ENCODE measurements around the gene SAA2.

Gene SAA2

DNA sequence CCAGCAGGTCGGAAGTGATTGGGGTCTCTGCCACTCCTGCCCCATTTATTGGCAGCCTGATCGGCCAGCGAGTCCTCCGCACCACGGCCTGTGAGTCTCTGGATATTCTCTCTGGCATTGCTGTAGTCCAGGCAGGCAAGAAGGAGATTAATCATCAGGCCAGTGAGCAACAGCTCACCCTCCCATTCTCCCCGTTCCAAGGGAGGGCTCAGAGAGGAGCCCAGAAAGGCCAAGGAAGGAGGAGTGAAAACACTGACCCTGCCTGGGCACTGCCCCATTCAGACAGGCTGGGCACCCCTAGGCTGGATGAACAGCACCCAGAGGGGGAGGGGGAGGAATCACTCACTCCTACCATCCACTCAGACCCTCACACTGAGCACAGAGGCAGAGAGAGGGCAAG, 3.1 kb downstream of the SAA2 start:
- Histone ChIP-seq H3K9me3 (ENCODE audit: insufficient read depth, low read depth, low read length) (no peaks in the 10 kb centered on the region), H3K4me1 (ENCODE audit: insufficient read depth, low read length, poor library complexity, severe bottlenecking) (no peaks in the 10 kb centered on the region), H4K20me1 (ENCODE audit: insufficient read depth, low read length, poor library complexity, severe bottlenecking) (no peaks in the 10 kb centered on the region), H3K4me2 (ENCODE audit: low read depth, low read length, poor library complexity, severe bottlenecking) (no peak overlapping the region), H3F3A (ENCODE audit: low read depth) (no peaks in the 10 kb centered on the region), H2AFZ (ENCODE audit: low read length) (no peak overlapping the region), H3K27me3 (ENCODE audit: insufficient read depth, low read length, poor library complexity, severe bottlenecking) (no peaks in the 10 kb centered on the region), H3K9me2 (replicated peaks; ENCODE audit: low read depth, low read length) (no peaks in the 10 kb centered on the region), H3K36me3 (ENCODE audit: insufficient read depth, low read length) (no peaks in the 10 kb centered on the region), H3K9ac (ENCODE audit: low read depth, low read length, poor library complexity, severe bottlenecking) (no peak overlapping the region), H3K79me2 (ENCODE audit: insufficient read depth, low read length) (no peaks in the 10 kb centered on the region), H3K4me3 (ENCODE audit: low read length, poor library complexity, severe bottlenecking) (no peak overlapping the region)
- TF ChIP-seq EZH2phosphoT487 (IDR thresholded peaks at IDR 0.05; ENCODE audit: borderline replicate concordance) = no peak
- TF ChIP-seq, protein P1, sequence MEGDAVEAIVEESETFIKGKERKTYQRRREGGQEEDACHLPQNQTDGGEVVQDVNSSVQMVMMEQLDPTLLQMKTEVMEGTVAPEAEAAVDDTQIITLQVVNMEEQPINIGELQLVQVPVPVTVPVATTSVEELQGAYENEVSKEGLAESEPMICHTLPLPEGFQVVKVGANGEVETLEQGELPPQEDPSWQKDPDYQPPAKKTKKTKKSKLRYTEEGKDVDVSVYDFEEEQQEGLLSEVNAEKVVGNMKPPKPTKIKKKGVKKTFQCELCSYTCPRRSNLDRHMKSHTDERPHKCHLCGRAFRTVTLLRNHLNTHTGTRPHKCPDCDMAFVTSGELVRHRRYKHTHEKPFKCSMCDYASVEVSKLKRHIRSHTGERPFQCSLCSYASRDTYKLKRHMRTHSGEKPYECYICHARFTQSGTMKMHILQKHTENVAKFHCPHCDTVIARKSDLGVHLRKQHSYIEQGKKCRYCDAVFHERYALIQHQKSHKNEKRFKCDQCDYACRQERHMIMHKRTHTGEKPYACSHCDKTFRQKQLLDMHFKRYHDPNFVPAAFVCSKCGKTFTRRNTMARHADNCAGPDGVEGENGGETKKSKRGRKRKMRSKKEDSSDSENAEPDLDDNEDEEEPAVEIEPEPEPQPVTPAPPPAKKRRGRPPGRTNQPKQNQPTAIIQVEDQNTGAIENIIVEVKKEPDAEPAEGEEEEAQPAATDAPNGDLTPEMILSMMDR (conservative IDR thresholded peaks at IDR 0.05; ENCODE audit: low read length) = no peak

DNA sequence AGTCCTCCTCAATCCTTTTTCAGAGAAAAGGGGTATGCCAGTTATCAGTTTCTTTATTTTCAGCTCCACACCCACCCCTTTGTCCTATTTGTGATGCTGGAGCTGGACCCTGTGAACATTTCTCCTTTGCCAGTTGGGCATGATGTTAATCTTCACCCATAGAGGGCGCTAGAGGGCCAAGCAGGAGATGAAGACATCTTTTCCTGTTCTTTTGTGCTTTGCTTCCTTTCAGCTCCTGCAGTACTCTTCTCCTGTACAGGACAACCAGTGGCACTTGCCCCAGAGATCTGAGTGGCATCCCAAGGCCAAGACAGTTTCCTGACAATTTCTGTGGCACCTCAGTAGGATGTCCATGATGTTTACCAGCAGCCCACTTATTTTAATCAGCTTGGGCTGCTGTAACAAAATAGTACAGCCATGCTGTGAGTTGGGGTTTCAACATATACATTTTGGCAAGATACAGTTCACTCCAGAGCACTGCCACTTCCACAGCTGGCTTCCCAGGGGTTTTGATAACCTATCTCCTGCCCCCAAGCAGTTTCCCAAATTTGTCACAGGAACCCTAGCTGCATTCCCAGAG, 4.6 kb downstream of the SAA2 start:
- H3K4me2 ChIP-seq (ENCODE audit: low read depth, low read length, poor library complexity, severe bottlenecking) = no peak overlapping the region
- H3F3A ChIP-seq (ENCODE audit: low read depth) = no peaks in the 10 kb centered on the region
- H3K9ac ChIP-seq (ENCODE audit: low read depth, low read length, poor library complexity, severe bottlenecking) = no peak overlapping the region
- no peaks in the 10 kb centered on the region for H3K36me3 ChIP-seq (ENCODE audit: insufficient read depth, low read length)
- no peaks in the 10 kb centered on the region for H3K79me2 ChIP-seq (ENCODE audit: insufficient read depth, low read length)
- H3K9me2 ChIP-seq (replicated peaks; ENCODE audit: low read depth, low read length) = no peaks in the 10 kb centered on the region
- no peak overlapping the region for H3K4me3 ChIP-seq (ENCODE audit: low read length, poor library complexity, severe bottlenecking)
- TF ChIP-seq, protein P1 (conservative IDR thresholded peaks at IDR 0.05; ENCODE audit: low read length) = peak; percentile 97
- TF ChIP-seq EZH2phosphoT487 (IDR thresholded peaks at IDR 0.05; ENCODE audit: borderline replicate concordance) = no peak
- H3K4me1 ChIP-seq (ENCODE audit: insufficient read depth, low read length, poor library complexity, severe bottlenecking) = no peaks in the 10 kb centered on the region
- no peaks in the 10 kb centered on the region for H3K9me3 ChIP-seq (ENCODE audit: insufficient read depth, low read depth, low read length)
- H3K27me3 ChIP-seq (ENCODE audit: insufficient read depth, low read length, poor library complexity, severe bottlenecking) = peaks cover 11% of the 10 kb centered on the region
- H2AFZ ChIP-seq (ENCODE audit: low read length) = peak overlapping the region; percentile 86
- no peaks in the 10 kb centered on the region for H4K20me1 ChIP-seq (ENCODE audit: insufficient read depth, low read length, poor library complexity, severe bottlenecking)

DNA sequence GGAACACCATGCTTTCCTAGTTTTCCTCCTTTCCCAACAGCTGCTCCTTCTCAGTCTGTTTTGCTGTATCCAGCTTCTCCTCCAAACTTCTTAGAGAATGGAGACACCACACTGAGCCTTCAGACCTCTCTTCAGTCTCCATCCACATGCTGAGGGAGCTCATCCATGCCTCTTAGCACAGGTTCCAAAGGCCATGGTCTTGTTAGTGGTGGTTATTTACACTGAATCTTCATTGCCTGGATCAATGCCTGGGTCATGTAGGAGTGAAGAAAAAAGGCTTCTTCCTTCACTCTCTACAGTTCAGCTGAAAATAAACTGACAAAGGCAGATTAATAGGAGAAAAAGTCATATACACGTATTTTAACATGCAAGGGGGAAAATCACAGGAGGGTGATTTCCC, 8.8 kb downstream of the SAA2 start:
- no peak overlapping the region for H3K4me2 ChIP-seq (ENCODE audit: low read depth, low read length, poor library complexity, severe bottlenecking)
- H3F3A ChIP-seq (ENCODE audit: low read depth) = no peaks in the 10 kb centered on the region
- H3K9ac ChIP-seq (ENCODE audit: low read depth, low read length, poor library complexity, severe bottlenecking) = no peak overlapping the region
- no peaks in the 10 kb centered on the region for H3K9me3 ChIP-seq (ENCODE audit: insufficient read depth, low read depth, low read length)
- H4K20me1 ChIP-seq (ENCODE audit: insufficient read depth, low read length, poor library complexity, severe bottlenecking) = no peaks in the 10 kb centered on the region
- H3K36me3 ChIP-seq (ENCODE audit: insufficient read depth, low read length) = no peaks in the 10 kb centered on the region
- no peak overlapping the region for H2AFZ ChIP-seq (ENCODE audit: low read length)
- TF ChIP-seq EZH2phosphoT487 (IDR thresholded peaks at IDR 0.05; ENCODE audit: borderline replicate concordance) = no peak
- TF ChIP-seq, protein P1 (conservative IDR thresholded peaks at IDR 0.05; ENCODE audit: low read length) = no peak
- peaks cover 32% of the 10 kb centered on the region for H3K27me3 ChIP-seq (ENCODE audit: insufficient read depth, low read length, poor library complexity, severe bottlenecking)
- H3K4me1 ChIP-seq (ENCODE audit: insufficient read depth, low read length, poor library complexity, severe bottlenecking) = no peaks in the 10 kb centered on the region
- H3K9me2 ChIP-seq (replicated peaks; ENCODE audit: low read depth, low read length) = no peaks in the 10 kb centered on the region
- no peaks in the 10 kb centered on the region for H3K79me2 ChIP-seq (ENCODE audit: insufficient read depth, low read length)
- H3K4me3 ChIP-seq (ENCODE audit: low read length, poor library complexity, severe bottlenecking) = no peak overlapping the region
